WI38 (cell line): ENCODE data around the gene CLN3.

Source experiments
- H3K4me3 ChIP-seq: 2 replicates; pipeline ENCODE4 v1.5.1; 2011; ENCODE audit warnings: low read depth, mild to moderate bottlenecking, control low read depth, low read length
- TF ChIP-seq, protein P1 (sequence below): IDR thresholded peaks from 2 replicates; pipeline ENCODE4 v1.5.1; 2012; ENCODE audit warnings: low read depth, mild to moderate bottlenecking, control low read depth, low read length

CLN3 gene

DNA sequence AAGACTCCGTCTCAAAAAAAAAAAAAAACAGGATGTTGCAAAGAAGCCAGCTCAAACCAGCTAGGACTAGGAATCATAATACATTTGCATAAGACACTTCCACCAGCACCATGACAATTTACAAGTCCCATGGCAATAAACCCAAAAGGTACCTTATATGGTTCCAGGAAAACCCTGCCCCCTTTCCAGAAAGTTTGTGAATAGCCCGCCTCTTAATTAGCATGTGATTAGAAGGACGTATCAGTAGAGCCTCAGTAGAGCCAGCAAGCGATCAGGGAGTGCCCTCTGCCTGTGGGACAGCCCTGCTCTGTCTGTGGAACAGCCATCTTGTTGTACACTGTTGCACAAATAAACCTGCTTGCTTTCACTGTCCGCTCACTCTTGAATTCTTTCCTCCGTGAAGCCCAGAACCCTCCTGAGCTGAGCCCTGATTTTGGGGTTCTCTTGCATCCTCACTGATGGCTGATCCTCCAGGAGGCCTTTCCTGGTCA lies 32.9 kb upstream of the CLN3 start:
- TF ChIP-seq, protein P1, sequence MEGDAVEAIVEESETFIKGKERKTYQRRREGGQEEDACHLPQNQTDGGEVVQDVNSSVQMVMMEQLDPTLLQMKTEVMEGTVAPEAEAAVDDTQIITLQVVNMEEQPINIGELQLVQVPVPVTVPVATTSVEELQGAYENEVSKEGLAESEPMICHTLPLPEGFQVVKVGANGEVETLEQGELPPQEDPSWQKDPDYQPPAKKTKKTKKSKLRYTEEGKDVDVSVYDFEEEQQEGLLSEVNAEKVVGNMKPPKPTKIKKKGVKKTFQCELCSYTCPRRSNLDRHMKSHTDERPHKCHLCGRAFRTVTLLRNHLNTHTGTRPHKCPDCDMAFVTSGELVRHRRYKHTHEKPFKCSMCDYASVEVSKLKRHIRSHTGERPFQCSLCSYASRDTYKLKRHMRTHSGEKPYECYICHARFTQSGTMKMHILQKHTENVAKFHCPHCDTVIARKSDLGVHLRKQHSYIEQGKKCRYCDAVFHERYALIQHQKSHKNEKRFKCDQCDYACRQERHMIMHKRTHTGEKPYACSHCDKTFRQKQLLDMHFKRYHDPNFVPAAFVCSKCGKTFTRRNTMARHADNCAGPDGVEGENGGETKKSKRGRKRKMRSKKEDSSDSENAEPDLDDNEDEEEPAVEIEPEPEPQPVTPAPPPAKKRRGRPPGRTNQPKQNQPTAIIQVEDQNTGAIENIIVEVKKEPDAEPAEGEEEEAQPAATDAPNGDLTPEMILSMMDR, result no peak
- no peak overlapping the region for H3K4me3 ChIP-seq

DNA sequence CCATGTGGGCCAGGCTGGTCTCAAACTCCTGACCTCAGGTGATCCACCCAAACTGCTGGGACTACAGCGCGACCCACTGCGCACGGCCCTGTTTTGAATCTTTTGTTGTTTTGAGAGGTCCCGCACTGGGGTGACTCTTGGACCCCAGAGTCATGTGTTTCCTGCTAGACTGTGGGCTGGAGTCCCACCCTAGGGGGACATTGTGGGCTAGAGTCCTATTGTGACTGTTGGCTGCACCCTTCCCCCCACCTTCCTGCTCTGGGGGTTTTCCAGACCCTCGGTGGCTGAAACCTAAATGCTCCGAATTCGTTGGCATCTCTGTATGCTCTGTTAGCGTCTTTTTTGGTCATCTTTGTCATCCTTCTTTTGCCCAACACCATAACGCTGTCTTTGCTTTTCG lies 30.9 kb upstream of the CLN3 start:
- no peak overlapping the region for H3K4me3 ChIP-seq
- TF ChIP-seq, protein P1, result no peak

DNA sequence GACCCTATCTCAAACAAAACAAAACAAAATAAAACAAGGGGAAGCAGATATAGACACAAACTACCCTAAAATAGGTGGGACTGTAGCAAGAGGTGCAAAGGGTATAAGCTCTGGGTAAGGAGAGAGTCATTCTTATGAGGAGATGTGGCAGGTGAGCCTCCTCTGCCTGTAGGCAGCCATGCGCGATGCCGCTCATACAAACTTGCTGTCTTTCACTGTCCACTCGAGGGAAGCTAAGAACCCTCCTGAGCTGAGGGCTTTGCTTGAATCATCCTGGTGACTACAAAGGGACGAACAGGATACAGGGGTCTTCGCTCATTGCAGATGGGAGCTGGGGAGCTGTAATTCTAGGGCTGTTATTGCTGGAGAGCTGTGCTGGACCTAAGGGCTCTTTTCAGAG lies 29.6 kb upstream of the CLN3 start:
- H3K4me3 ChIP-seq, result no peak overlapping the region
- TF ChIP-seq, protein P1, result no peak

DNA sequence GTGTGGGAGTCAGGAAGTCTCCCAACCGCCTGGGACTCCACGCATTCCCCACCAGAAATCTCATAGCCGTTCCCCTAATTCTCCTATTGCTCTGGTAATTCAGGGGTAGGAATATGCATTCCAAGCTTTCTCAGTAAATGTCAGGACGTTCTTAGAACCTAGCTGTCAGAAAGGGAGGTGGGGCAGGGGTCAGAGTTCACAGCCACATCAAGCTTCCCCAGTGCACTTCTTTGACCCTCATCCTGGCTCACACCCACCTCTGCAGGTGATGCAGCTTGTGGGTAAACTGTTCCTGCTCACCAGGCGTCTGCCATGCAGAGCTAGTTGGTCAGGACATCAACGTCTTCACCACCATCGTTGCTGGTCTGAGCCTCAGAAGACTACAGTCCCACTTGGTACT lies 28.8 kb upstream of the CLN3 start:
- TF ChIP-seq, protein P1, result no peak
- H3K4me3 ChIP-seq, result no peak overlapping the region

DNA sequence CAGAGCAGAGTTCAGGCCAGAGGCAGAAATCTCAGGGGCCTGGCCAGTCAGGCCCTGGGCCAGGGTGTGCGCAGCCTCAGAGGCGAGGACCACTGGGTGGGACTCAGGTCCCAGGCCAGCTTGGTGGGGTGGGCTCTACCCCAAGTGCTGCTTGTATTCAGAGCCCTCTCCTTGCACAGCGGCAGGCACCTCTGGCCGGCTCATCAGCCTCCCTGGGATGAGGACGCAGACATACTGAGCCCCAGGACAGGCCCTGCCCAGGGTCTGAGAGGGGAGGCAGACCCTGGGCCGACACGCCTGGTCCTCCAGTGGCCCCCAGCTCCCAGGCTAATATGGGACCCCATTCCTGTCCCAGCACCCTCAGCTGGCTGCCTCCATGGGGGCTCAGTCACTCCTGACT lies 22.4 kb upstream of the CLN3 start:
- TF ChIP-seq, protein P1, result no peak

DNA sequence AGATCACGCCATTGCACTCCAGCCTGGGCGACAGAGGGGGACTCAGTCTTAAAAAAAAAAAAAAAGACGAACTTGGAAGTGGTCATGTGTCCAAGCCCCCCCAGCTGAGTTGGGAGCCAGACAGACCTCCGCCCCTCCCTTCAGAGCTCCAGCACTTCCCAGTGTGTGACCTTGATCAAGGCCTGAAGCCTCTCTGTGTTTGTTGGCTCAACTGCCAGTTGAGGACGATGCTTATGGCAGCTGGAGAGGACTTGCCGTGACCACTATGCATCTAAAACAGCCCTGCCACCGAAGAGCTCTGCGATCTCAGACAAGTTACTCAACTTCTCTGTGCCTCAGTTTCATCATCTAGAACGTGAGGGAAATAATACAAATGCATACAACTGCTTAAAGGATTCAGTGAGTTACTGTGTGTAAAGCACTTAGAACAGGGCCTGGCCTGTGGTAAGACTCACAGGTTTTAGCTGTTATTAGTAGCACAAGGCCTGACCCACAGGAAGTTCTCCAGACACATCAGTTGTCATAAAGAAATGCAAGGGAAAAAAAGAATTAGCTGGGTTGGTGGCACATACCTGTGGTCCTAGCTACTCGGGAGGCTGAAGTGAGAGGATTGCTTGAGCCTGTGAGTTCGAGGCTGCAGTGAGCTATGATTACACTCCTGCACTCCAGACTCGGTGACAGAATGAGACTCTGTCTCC lies 21.8 kb upstream of the CLN3 start:
- no peak overlapping the region for H3K4me3 ChIP-seq
- TF ChIP-seq, protein P1, result no peak

More for the DNA sequence above, 22.4 kb upstream of the CLN3 start:
- H3K4me3 ChIP-seq, result no peak overlapping the region
